HepG2 (cell line): ENCODE data around the gene TAGAP. TPM values are rescaled to one million over a fixed set of nuclear protein-coding genes. Genes with fewer than 3 reads are reported as not detected.

Experiments used
- ATAC-seq: fragments of 200-7000 bp; cut with Tn5 transposase; 3 replicates; pipeline ENCODE4 v1.9.1; 2020; ENCODE audit warnings: mild to moderate bottlenecking, moderate library complexity
- BruUV-seq: library from RNA; stranded (reverse); fragments of 400-500 nt; replicated peaks from 2 replicates; lab custom pipeline; 2021; lab: Mats Ljungman, UMichigan
- CTCF ChIA-PET: fragments of 300-600 bp; formaldehyde crosslinking; extraction: SDS; loops from one replicate; lab custom pipeline; 2021; ENCODE audit warnings: low total read pairs, inconsistent platforms, low intra/inter-chr PET ratio; lab: Yijun Ruan, JAX
- POLR2A ChIA-PET: fragments of 350-600 bp; sonication (Branson Sonifier 250); formaldehyde crosslinking; loops from one replicate; lab custom pipeline; 2020; ENCODE audit warnings: antibody characterized with exemption, inconsistent platforms; lab: Yijun Ruan, JAX
- DNase-seq: peaks from one replicate; pipeline ENCODE4 v3.0.0-alpha.2; 2015; ENCODE audit warnings: low spot score
- FAIRE-seq: peaks from 3 replicates; lab custom pipeline; 2011; peaks lifted over from hg19 to GRCh38; lab: Jason Lieb, UNC
- H2AFZ ChIP-seq: one replicate; pipeline ENCODE4 v1.6.1; 2011; ENCODE audit warnings: low read length, inconsistent platforms
- H3K27ac ChIP-seq: fragments of 300-600 bp; 3 replicates; pipeline ENCODE4 v1.8.0; 2011; ENCODE audit warnings: mixed run types, mild to moderate bottlenecking, mixed read lengths, low read length, inconsistent platforms; ENCODE audit not compliant: insufficient read depth; ENCODE audit errors: extremely low read length
- H3K27me3 ChIP-seq, 2 experiments: fragments of 200-600 bp in 1 of 2; 2 replicates in 1 of 2; 3 replicates in 1 of 2; pipeline versions ENCODE4 v1.6.0 to v1.8.0; 2011; ENCODE audit warnings: low read length in 2 of 2, mild to moderate bottlenecking in 2 of 2, moderate library complexity in 2 of 2, inconsistent platforms in 1 of 2; ENCODE audit not compliant: insufficient read depth in 2 of 2, control insufficient read depth in 1 of 2
- H3K36me3 ChIP-seq, 2 experiments: fragments of 200-600 bp in 1 of 2; replicated peaks in 1 of 2; 2 replicates in 1 of 2; 3 replicates in 1 of 2; pipeline versions ENCODE4 v1.5.1 to v1.8.0; 2011; ENCODE audit warnings: low read length in 2 of 2, inconsistent platforms in 1 of 2; ENCODE audit not compliant: insufficient read depth in 2 of 2, control insufficient read depth in 1 of 2
- H3K4me1 ChIP-seq: 2 replicates; pipeline ENCODE4 v1.5.1; 2012; ENCODE audit warnings: low read length, inconsistent platforms; ENCODE audit not compliant: insufficient read depth
- H3K4me2 ChIP-seq: 2 replicates; pipeline ENCODE4 v1.6.0; 2011; ENCODE audit warnings: low read depth, low read length, inconsistent platforms
- H3K4me3 ChIP-seq, 3 experiments: fragments of 200-600 bp in 1 of 3; sonication (generic), shearing (Covaris generic) in 1 of 3; replicated peaks in 1 of 3; 2 replicates each; pipeline ENCODE4 v1.5.1; 2011 to 2016; ENCODE audit warnings: low read length in 3 of 3, inconsistent platforms in 2 of 3, low read depth in 2 of 3, mild to moderate bottlenecking in 2 of 3, control low read depth in 1 of 3, mixed read lengths in 1 of 3; ENCODE audit not compliant: insufficient read depth in 1 of 3
- H3K79me2 ChIP-seq: one replicate; pipeline ENCODE4 v1.6.1; 2011; ENCODE audit warnings: low read length, inconsistent platforms; ENCODE audit not compliant: insufficient read depth
- H3K9ac ChIP-seq: 2 replicates; pipeline ENCODE4 v1.6.0; 2011; ENCODE audit warnings: mild to moderate bottlenecking, low read depth, low read length, inconsistent platforms; ENCODE audit not compliant: insufficient read depth
- H3K9me3 ChIP-seq: 2 replicates; pipeline ENCODE4 v1.5.1; 2012; ENCODE audit warnings: mild to moderate bottlenecking, low read length
- H4K20me1 ChIP-seq: 2 replicates; pipeline ENCODE4 v1.6.0; 2011; ENCODE audit warnings: inconsistent platforms, mild to moderate bottlenecking, low read length, moderate library complexity; ENCODE audit not compliant: insufficient read depth
- DNMT1 ChIP-seq: sonication (generic); formaldehyde crosslinking; IDR thresholded peaks from 2 replicates; pipeline ENCODE4 v1.5.1; 2020; ENCODE audit warnings: mild to moderate bottlenecking, missing genetic modification reagents
- ESRRA ChIP-seq: sonication (generic); formaldehyde crosslinking; IDR thresholded peaks from 2 replicates; pipeline ENCODE4 v1.5.1; 2020; ENCODE audit warnings: mild to moderate bottlenecking, low read depth, missing genetic modification reagents
- GLI4 ChIP-seq: sonication (generic); formaldehyde crosslinking; IDR thresholded peaks from 2 replicates; pipeline ENCODE4 v1.5.1; 2020; ENCODE audit warnings: missing genetic modification reagents, mild to moderate bottlenecking, moderate library complexity, borderline replicate concordance
- HMG20A ChIP-seq: IDR thresholded peaks from 2 replicates; pipeline ENCODE4 v1.6.1; 2016; ENCODE audit warnings: borderline replicate concordance
- NONO ChIP-seq, 2 experiments: fragments of 450-650 bp in 1 of 2; sonication (generic) in 1 of 2; formaldehyde crosslinking in 1 of 2; IDR thresholded peaks in 1 of 2; conservative IDR thresholded peaks in 1 of 2; 2 replicates each; pipeline versions ENCODE4 v1.6.1 to v1.8.0; 2017 to 2022; ENCODE audit warnings: mild to moderate bottlenecking in 1 of 2, missing genetic modification reagents in 1 of 2, moderate library complexity in 1 of 2
- PLRG1 ChIP-seq: fragments of 450-650 bp; conservative IDR thresholded peaks from 2 replicates; pipeline ENCODE4 v1.6.1; 2016
- SMYD3 ChIP-seq: sonication (generic); formaldehyde crosslinking; IDR thresholded peaks from 2 replicates; pipeline ENCODE4 v1.8.1; 2023; ENCODE audit warnings: mild to moderate bottlenecking, missing genetic modification reagents
- ZNF564 ChIP-seq: sonication (generic); formaldehyde crosslinking; IDR thresholded peaks from 2 replicates; pipeline ENCODE4 v1.8.1; 2023; ENCODE audit warnings: mild to moderate bottlenecking, missing genetic modification reagents
- ZNF567 ChIP-seq: sonication (generic); formaldehyde crosslinking; IDR thresholded peaks from 2 replicates; pipeline ENCODE4 v1.8.1; 2023; ENCODE audit warnings: mild to moderate bottlenecking, missing genetic modification reagents, borderline replicate concordance
- whole genome bisulfite sequencing: methylation state at CpG from one replicate; pipeline ENCODE4 v1.1.6; 2017; ENCODE audit warnings: low lambda C conversion rate; 5-methylcytosine and 5-hydroxymethylcytosine counted together
- in situ Hi-C: cut with HindIII; loops from 2 replicates; pipeline ENCODE4 v1.10.0; 2017; ENCODE audit warnings: low pct_unique_long_range_greater_than_20kb; ENCODE audit not compliant: extremely low pct_ligation_motif_present
- intact Hi-C: fragments of 100-400 bp; cut with micrococcal nuclease; formaldehyde crosslinking; loops from one replicate; pipeline ENCODE4 v1.10.0; 2022; ENCODE audit not compliant: unreplicated experiment
- polyA plus RNA-seq, 8 experiments: library from polyadenylated mRNA; depleted of rRNA in 3 of 8; stranded (reverse) in 7 of 8; unstranded in 1 of 8; fragments of >200 nt; fragmentation: Illumina TruSeq in 4 of 8; extraction: Trizol in 4 of 8; gene quantifications; 2 replicates each; pipeline versions ENCODE4 v1.2.1 to v1.2.3, GENCODE V29; 2011 to 2016; ENCODE audit warnings: low read depth in 4 of 8, missing spikeins in 1 of 8, mixed read lengths in 1 of 8; ENCODE audit not compliant: insufficient read depth in 1 of 8
- total RNA-seq, 5 experiments: library from RNA; depleted of rRNA; stranded (reverse); fragments of >200 nt; fragmentation: Illumina TruSeq; extraction: Trizol; gene quantifications; 2 replicates each; pipeline ENCODE4 v1.2.3, GENCODE V29; 2016; ENCODE audit warnings: low read depth in 1 of 5
- TF ChIP-seq, protein P1 (sequence below): sonication (generic); formaldehyde crosslinking; IDR thresholded peaks from 2 replicates; pipeline ENCODE4 v1.4.0; 2020; ENCODE audit warnings: mild to moderate bottlenecking, missing genetic modification reagents, borderline replicate concordance
- TF ChIP-seq, protein P2 (sequence below), 2 experiments: sonication (generic) in 1 of 2; formaldehyde crosslinking in 1 of 2; IDR thresholded peaks; 2 replicates each; pipeline versions ENCODE4 v1.4.0 to v1.6.1; 2018 to 2020; ENCODE audit warnings: missing genetic modification reagents in 2 of 2, borderline replicate concordance in 1 of 2, low read depth in 1 of 2, mild to moderate bottlenecking in 1 of 2, missing biosample characterization in 1 of 2
- TF ChIP-seq, protein P3 (sequence below): sonication (generic); formaldehyde crosslinking; IDR thresholded peaks from 2 replicates; pipeline ENCODE4 v1.9.0; 2021; ENCODE audit warnings: missing genetic modification reagents, borderline replicate concordance

Gene TAGAP
- total and polyA plus RNA-seq, 2 of the 13 experiments (the other 11 are each of a cell fraction or from before 2014, with no cell fraction given) = not detected

DNA sequence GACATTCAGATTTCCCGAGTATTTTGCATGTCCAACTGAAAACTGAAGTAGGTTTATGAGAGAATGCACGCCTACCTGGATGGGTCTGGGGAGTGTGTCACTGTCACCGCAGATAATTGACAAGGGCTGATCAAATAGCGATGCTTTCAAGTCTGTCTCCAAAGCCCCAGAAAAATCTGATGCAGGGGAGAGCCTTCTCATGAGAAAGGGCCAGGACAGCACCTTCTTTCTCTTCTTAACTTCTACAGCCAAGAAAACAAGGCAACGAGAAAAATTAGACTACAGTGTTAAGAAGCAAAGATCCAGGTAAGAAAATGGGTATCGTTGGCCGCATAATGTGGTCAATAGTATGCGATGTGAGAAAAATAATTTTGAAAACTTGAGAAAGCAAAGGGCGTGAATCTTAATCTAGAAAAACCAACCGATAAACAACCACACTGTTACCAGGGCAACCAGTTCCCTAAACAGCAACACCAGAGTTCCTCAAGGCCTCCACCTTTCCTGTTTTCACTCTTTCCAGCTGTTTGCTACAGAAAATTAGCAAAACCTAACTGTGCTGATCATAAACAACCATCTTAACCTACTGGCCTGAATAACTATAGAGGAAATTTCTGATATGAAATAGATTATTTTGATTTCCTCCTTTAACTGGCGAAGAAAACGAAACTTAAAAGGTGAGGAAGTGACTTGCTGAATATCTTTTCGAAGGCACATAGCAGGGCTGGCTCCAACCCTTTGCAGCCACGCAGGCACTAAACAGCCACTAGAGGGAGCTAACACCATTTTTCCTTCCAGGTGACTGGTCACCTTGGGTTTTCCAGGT, 2.6 kb downstream of the TAGAP start:
- no peaks in the 10 kb centered on the region for H3K79me2 ChIP-seq
- intact Hi-C loops = loop anchor here (1.0 kb wide), 2 partner anchors 62 to 92 kb away; no protein-coding TSS in a partner anchor
- H3K27me3 ChIP-seq = peaks cover 10 to 71% of the 10 kb centered on the region in 2 experiments; a peak in 4 of 5 replicates
- no peak overlapping the region for H3K4me2 ChIP-seq
- in situ Hi-C loops = loop anchor here (5.0 kb wide), 1 partner anchor 65 kb away; no protein-coding TSS in a partner anchor
- H3K27ac ChIP-seq = no peak overlapping the region
- H4K20me1 ChIP-seq = no peaks in the 10 kb centered on the region
- no peak overlapping the region for H3K9ac ChIP-seq
- FAIRE-seq (peak; percentile 87), DNase-seq (peak; percentile 70), ATAC-seq (peak; percentile 95)
- 37% methylated on average over 14 of the region's 14 CpGs for WGBS
- no TSS peak for BruUV-seq
- CTCF ChIA-PET = interaction anchor here (1.1 to 2.6 kb wide), 3 partner anchors 62 to 109 kb away, joined by 3 to 17 read pairs (median 16); no protein-coding TSS in a partner anchor
- H3K36me3 ChIP-seq = no peaks in the 10 kb centered on the region
- no peak overlapping the region for H2AFZ ChIP-seq
- H3K9me3 ChIP-seq = no peaks in the 10 kb centered on the region
- H3K4me1 ChIP-seq = no peaks in the 10 kb centered on the region
- POLR2A ChIA-PET = no interaction called here
- H3K4me3 ChIP-seq = no peak overlapping the region
- no peak for TF ChIP-seq GLI4 (CRISPR knock-in tag)
- TF ChIP-seq HMG20A = no peak
- no peak for TF ChIP-seq PLRG1
- TF ChIP-seq, protein P1, sequence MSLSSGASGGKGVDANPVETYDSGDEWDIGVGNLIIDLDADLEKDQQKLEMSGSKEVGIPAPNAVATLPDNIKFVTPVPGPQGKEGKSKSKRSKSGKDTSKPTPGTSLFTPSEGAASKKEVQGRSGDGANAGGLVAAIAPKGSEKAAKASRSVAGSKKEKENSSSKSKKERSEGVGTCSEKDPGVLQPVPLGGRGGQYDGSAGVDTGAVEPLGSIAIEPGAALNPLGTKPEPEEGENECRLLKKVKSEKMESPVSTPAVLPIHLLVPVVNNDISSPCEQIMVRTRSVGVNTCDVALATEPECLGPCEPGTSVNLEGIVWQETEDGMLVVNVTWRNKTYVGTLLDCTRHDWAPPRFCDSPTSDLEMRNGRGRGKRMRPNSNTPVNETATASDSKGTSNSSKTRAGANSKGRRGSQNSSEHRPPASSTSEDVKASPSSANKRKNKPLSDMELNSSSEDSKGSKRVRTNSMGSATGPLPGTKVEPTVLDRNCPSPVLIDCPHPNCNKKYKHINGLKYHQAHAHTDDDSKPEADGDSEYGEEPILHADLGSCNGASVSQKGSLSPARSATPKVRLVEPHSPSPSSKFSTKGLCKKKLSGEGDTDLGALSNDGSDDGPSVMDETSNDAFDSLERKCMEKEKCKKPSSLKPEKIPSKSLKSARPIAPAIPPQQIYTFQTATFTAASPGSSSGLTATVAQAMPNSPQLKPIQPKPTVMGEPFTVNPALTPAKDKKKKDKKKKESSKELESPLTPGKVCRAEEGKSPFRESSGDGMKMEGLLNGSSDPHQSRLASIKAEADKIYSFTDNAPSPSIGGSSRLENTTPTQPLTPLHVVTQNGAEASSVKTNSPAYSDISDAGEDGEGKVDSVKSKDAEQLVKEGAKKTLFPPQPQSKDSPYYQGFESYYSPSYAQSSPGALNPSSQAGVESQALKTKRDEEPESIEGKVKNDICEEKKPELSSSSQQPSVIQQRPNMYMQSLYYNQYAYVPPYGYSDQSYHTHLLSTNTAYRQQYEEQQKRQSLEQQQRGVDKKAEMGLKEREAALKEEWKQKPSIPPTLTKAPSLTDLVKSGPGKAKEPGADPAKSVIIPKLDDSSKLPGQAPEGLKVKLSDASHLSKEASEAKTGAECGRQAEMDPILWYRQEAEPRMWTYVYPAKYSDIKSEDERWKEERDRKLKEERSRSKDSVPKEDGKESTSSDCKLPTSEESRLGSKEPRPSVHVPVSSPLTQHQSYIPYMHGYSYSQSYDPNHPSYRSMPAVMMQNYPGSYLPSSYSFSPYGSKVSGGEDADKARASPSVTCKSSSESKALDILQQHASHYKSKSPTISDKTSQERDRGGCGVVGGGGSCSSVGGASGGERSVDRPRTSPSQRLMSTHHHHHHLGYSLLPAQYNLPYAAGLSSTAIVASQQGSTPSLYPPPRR (CRISPR knock-in tag) = no peak
- no peak for TF ChIP-seq ZNF564 (CRISPR knock-in tag)
- no peak for TF ChIP-seq ESRRA (CRISPR knock-in tag)
- TF ChIP-seq, protein P2, sequence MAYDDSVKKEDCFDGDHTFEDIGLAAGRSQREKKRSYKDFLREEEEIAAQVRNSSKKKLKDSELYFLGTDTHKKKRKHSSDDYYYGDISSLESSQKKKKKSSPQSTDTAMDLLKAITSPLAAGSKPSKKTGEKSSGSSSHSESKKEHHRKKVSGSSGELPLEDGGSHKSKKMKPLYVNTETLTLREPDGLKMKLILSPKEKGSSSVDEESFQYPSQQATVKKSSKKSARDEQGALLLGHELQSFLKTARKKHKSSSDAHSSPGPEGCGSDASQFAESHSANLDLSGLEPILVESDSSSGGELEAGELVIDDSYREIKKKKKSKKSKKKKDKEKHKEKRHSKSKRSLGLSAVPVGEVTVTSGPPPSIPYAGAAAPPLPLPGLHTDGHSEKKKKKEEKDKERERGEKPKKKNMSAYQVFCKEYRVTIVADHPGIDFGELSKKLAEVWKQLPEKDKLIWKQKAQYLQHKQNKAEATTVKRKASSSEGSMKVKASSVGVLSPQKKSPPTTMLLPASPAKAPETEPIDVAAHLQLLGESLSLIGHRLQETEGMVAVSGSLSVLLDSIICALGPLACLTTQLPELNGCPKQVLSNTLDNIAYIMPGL (CRISPR knock-in tag; IDR thresholded peaks at IDR 0.05; ENCODE audit: borderline replicate concordance in 1 of 2, low read depth in 1 of 2) = peak in 1 of 2 experiments; percentile 69; a peak in 1 of 4 replicates
- TF ChIP-seq, protein P3, sequence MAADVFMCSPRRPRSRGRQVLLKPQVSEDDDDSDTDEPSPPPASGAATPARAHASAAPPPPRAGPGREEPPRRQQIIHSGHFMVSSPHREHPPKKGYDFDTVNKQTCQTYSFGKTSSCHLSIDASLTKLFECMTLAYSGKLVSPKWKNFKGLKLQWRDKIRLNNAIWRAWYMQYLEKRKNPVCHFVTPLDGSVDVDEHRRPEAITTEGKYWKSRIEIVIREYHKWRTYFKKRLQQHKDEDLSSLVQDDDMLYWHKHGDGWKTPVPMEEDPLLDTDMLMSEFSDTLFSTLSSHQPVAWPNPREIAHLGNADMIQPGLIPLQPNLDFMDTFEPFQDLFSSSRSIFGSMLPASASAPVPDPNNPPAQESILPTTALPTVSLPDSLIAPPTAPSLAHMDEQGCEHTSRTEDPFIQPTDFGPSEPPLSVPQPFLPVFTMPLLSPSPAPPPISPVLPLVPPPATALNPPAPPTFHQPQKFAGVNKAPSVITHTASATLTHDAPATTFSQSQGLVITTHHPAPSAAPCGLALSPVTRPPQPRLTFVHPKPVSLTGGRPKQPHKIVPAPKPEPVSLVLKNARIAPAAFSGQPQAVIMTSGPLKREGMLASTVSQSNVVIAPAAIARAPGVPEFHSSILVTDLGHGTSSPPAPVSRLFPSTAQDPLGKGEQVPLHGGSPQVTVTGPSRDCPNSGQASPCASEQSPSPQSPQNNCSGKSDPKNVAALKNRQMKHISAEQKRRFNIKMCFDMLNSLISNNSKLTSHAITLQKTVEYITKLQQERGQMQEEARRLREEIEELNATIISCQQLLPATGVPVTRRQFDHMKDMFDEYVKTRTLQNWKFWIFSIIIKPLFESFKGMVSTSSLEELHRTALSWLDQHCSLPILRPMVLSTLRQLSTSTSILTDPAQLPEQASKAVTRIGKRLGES (CRISPR knock-in tag) = no peak
- TF ChIP-seq NONO (IDR thresholded peaks at IDR 0.05) = no peak
- TF ChIP-seq NONO (CRISPR knock-in tag; conservative IDR thresholded peaks at IDR 0.05) = no peak
- TF ChIP-seq SMYD3 (CRISPR knock-in tag) = no peak
- no peak for TF ChIP-seq ZNF567 (CRISPR knock-in tag)
- TF ChIP-seq DNMT1 (CRISPR knock-in tag) = no peak
